Endothelial cell of umbilical vein (primary cell): Measurements from ENCODE around the gene CLIC3. TPM values are rescaled to one million over a fixed set of nuclear protein-coding genes. Genes with fewer than 3 reads are reported as not detected.

Experiments
- BruUV-seq: library from RNA; stranded (reverse); fragments of 400-500 nt; replicated peaks from 2 replicates; lab custom pipeline; 2021; lab: Mats Ljungman, UMichigan
- CTCF ChIA-PET: fragments of 300-600, 350-600 bp; sonication (Branson Sonifier 250); formaldehyde crosslinking; loops from one replicate; lab custom pipeline; 2021; ENCODE audit warnings: antibody characterized with exemption, inconsistent platforms; lab: Charles Lee
- POLR2A ChIA-PET: fragments of 300-600, 350-600 bp; sonication (Branson Sonifier 250); formaldehyde crosslinking; loops from one replicate; lab custom pipeline; 2021; ENCODE audit warnings: antibody characterized with exemption, inconsistent platforms; lab: Charles Lee
- DNase-seq: peaks from one replicate; pipeline ENCODE4 v3.0.0-alpha.2; 2011; ENCODE audit warnings: low read depth, low spot score
- FAIRE-seq: peaks from 2 replicates; lab custom pipeline; 2011; peaks lifted over from hg19 to GRCh38; lab: Jason Lieb, UNC
- H2AFZ ChIP-seq: 2 replicates; pipeline ENCODE4 v1.6.0; 2012; ENCODE audit warnings: low read depth, low read length, control low read depth, inconsistent platforms
- H3K27ac ChIP-seq: 2 replicates; pipeline ENCODE4 v1.5.1; 2011; ENCODE audit warnings: low read depth, mild to moderate bottlenecking, control low read depth, low read length, moderate library complexity; ENCODE audit not compliant: insufficient read depth
- H3K27me3 ChIP-seq, 2 experiments: 2 replicates each; pipeline versions ENCODE4 v1.6.0 to v1.6.1; 2011; ENCODE audit warnings: low read length in 2 of 2, mixed read lengths in 1 of 2; ENCODE audit not compliant: control insufficient read depth in 2 of 2, insufficient read depth in 2 of 2
- H3K36me3 ChIP-seq, 2 experiments: 2 replicates in 1 of 2; 3 replicates in 1 of 2; pipeline ENCODE4 v1.5.1; 2011; ENCODE audit warnings: low read length in 2 of 2, mild to moderate bottlenecking in 1 of 2, moderate library complexity in 1 of 2; ENCODE audit not compliant: control insufficient read depth in 2 of 2, insufficient read depth in 2 of 2; ENCODE audit errors: extremely low read depth in 1 of 2
- H3K4me1 ChIP-seq: 3 replicates; pipeline ENCODE4 v1.5.1; 2011; ENCODE audit warnings: mild to moderate bottlenecking, low read length; ENCODE audit not compliant: control insufficient read depth, insufficient read depth; ENCODE audit errors: extremely low read depth
- H3K4me2 ChIP-seq: 2 replicates; pipeline ENCODE4 v1.6.1; 2011; ENCODE audit warnings: low read length, control low read depth, mixed read lengths; ENCODE audit not compliant: insufficient read depth
- H3K4me3 ChIP-seq, 3 experiments: fragments of 200-600 bp in 1 of 3; sonication (generic), shearing (Covaris generic) in 1 of 3; replicated peaks in 1 of 3; 2 replicates each; pipeline ENCODE4 v1.5.1; 2011 to 2016; ENCODE audit warnings: control low read depth in 3 of 3, low read length in 3 of 3, mild to moderate bottlenecking in 2 of 3, inconsistent platforms in 1 of 3, low read depth in 1 of 3, moderate library complexity in 1 of 3; ENCODE audit not compliant: insufficient read depth in 1 of 3
- H3K79me2 ChIP-seq: 2 replicates; pipeline ENCODE4 v1.6.0; 2012; ENCODE audit warnings: low read length, inconsistent platforms; ENCODE audit not compliant: control insufficient read depth, insufficient read depth
- H3K9ac ChIP-seq: replicated peaks from 2 replicates; pipeline ENCODE3; 2011; ENCODE audit warnings: low read length, control low read depth; ENCODE audit not compliant: insufficient read depth; ENCODE audit errors: extremely low read depth
- H3K9me1 ChIP-seq: replicated peaks from 3 replicates; pipeline ENCODE4 v1.6.0; 2011; ENCODE audit warnings: mild to moderate bottlenecking, low read length; ENCODE audit not compliant: control insufficient read depth, insufficient read depth; ENCODE audit errors: extremely low read depth
- H3K9me3 ChIP-seq: replicated peaks from 2 replicates; pipeline ENCODE4 v1.5.1; 2012; ENCODE audit warnings: low read length, inconsistent platforms; ENCODE audit not compliant: control insufficient read depth, insufficient read depth
- H4K20me1 ChIP-seq: replicated peaks from 2 replicates; pipeline ENCODE3; 2011; ENCODE audit warnings: mild to moderate bottlenecking, low read length; ENCODE audit not compliant: control insufficient read depth, insufficient read depth; ENCODE audit errors: extremely low read depth
- EZH2 ChIP-seq: IDR thresholded peaks from 2 replicates; pipeline ENCODE4 v1.6.1; 2012; ENCODE audit warnings: borderline replicate concordance, low read depth, mild to moderate bottlenecking, moderate library complexity, low read length, inconsistent platforms; ENCODE audit not compliant: severe bottlenecking
- FOS ChIP-seq: IDR thresholded peaks from 2 replicates; pipeline ENCODE4 v1.6.1; 2011; ENCODE audit warnings: mild to moderate bottlenecking, low read length, moderate library complexity, borderline replicate concordance; ENCODE audit not compliant: insufficient read depth
- GATA2 ChIP-seq: IDR thresholded peaks from 2 replicates; pipeline ENCODE4 v1.7.0; 2011; ENCODE audit warnings: low read depth, mild to moderate bottlenecking, moderate library complexity, mixed read lengths, low read length; ENCODE audit not compliant: insufficient read length, insufficient read depth
- JUN ChIP-seq: IDR thresholded peaks from 2 replicates; pipeline ENCODE4 v1.6.1; 2011; ENCODE audit warnings: borderline replicate concordance, low read depth; ENCODE audit not compliant: insufficient read length, insufficient read depth
- MYC ChIP-seq: IDR thresholded peaks from one replicate; pipeline ENCODE4 v1.6.1; 2011; ENCODE audit warnings: mild to moderate bottlenecking, low read depth, low read length
- POLR2A ChIP-seq: IDR thresholded peaks from 2 replicates; pipeline ENCODE4 v1.6.1; 2012; ENCODE audit warnings: low read depth, mild to moderate bottlenecking, control low read depth, low read length
- POLR2AphosphoS5 ChIP-seq: IDR thresholded peaks from 2 replicates; pipeline ENCODE4 v1.6.1; 2012; ENCODE audit warnings: low read depth, mild to moderate bottlenecking, control low read depth, low read length, moderate library complexity; ENCODE audit not compliant: insufficient read depth
- dilution Hi-C: fragments of 300-500 bp; cut with MboI; formaldehyde crosslinking; loops from one replicate; pipeline ENCODE4 v1.15.0; 2019; ENCODE audit warnings: low sequenced_read_pairs; ENCODE audit not compliant: extremely low pct_ligation_motif_present
- intact Hi-C: fragments of 100-400 bp; cut with micrococcal nuclease; formaldehyde crosslinking; loops from one replicate; pipeline ENCODE4 v1.10.0; 2022
- polyA plus RNA-seq, 4 experiments: library from polyadenylated mRNA; depleted of rRNA in 3 of 4; stranded (reverse) in 3 of 4; unstranded in 1 of 4; fragments of >200 nt; gene quantifications; 2 replicates each; pipeline versions ENCODE4 v1.2.1 to v1.2.3, GENCODE V29; 2011 to 2012; ENCODE audit warnings: missing spikeins in 1 of 4
- total RNA-seq: library from RNA; stranded (reverse); gene quantifications from 2 replicates; pipeline ENCODE4 v1.2.3, GENCODE V29; 2021
- TF ChIP-seq, protein P1 (sequence below): IDR thresholded peaks from 2 replicates; pipeline ENCODE4 v1.6.1; 2011; ENCODE audit not compliant: insufficient read depth, insufficient read length
- TF ChIP-seq, protein P2 (sequence below), 2 donors: IDR thresholded peaks; 1 replicate in 1 of 2; 2 replicates in 1 of 2; pipeline ENCODE4 v1.5.1; 2011; ENCODE audit warnings: low read length in 2 of 2, mild to moderate bottlenecking in 2 of 2, moderate library complexity in 2 of 2, control low read depth in 1 of 2, inconsistent platforms in 1 of 2, low read depth in 1 of 2; ENCODE audit not compliant: insufficient read depth in 1 of 2; ENCODE audit errors: extremely low read depth in 1 of 2

CLIC3 gene
- total and polyA plus RNA-seq, 2 donors (not counting 3 experiments of a cell fraction or from before 2014, with no cell fraction given): 2.3 TPM; not detected in 1

DNA sequence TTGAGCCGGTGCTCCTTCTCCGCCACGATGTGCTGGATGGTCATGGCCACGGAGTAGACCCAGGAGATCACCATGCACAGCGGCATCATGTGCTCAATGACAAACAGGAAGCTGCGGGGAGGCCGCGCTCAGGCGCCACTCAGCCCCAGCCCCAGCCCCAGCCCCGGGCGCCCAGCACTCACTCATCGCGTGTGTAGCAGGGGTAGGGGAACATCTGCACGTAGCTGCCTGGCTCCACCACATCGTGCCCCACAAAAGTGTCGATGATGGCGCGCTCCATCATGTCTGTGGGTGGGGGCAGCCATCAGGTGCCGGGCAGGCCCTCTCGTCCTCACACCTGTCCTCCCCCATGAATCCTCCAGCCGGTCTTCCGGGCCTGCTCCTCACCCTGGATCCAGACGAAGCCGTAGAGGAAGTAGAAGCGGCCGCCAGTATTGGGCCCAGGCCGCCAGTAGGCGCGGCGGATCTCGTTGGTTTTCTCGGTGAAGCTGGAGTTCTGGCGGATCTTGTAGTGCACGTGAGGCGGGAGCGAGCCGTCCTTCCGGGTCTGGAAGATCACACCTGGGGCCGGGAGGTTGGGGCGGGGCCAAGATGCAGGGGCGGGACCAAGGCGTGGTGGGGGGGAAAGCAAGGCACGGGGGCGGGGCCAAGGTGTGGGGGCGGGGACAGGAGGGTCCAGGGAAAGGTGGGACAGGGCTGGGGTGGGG lies 21.6 kb upstream of the CLIC3 start:
- TSS peak; percentile 9 for BruUV-seq
- TF ChIP-seq EZH2 (no peak), POLR2AphosphoS5 (no peak), GATA2 (no peak), JUN (no peak), POLR2A (no peak), MYC (no peak), FOS (no peak)
- TF ChIP-seq, protein P1, sequence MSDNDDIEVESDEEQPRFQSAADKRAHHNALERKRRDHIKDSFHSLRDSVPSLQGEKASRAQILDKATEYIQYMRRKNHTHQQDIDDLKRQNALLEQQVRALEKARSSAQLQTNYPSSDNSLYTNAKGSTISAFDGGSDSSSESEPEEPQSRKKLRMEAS: no peak
- TF ChIP-seq, protein P2, sequence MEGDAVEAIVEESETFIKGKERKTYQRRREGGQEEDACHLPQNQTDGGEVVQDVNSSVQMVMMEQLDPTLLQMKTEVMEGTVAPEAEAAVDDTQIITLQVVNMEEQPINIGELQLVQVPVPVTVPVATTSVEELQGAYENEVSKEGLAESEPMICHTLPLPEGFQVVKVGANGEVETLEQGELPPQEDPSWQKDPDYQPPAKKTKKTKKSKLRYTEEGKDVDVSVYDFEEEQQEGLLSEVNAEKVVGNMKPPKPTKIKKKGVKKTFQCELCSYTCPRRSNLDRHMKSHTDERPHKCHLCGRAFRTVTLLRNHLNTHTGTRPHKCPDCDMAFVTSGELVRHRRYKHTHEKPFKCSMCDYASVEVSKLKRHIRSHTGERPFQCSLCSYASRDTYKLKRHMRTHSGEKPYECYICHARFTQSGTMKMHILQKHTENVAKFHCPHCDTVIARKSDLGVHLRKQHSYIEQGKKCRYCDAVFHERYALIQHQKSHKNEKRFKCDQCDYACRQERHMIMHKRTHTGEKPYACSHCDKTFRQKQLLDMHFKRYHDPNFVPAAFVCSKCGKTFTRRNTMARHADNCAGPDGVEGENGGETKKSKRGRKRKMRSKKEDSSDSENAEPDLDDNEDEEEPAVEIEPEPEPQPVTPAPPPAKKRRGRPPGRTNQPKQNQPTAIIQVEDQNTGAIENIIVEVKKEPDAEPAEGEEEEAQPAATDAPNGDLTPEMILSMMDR (IDR thresholded peaks at IDR 0.05; ENCODE audit: extremely low read depth in 1 of 2, insufficient read depth in 1 of 2, low read depth in 1 of 2, low read length in 2 of 2): no peak
- H3K27ac ChIP-seq: no peak overlapping the region
- no peaks in the 10 kb centered on the region for H3K4me1 ChIP-seq
- no peak overlapping the region for H2AFZ ChIP-seq
- H3K36me3 ChIP-seq: no peaks in the 10 kb centered on the region
- DNase-seq (no peak), FAIRE-seq (no peak)
- no peak overlapping the region for H3K9ac ChIP-seq
- H3K4me3 ChIP-seq: no peak overlapping the region
- H3K4me2 ChIP-seq: no peak overlapping the region
- H3K9me3 ChIP-seq: no peaks in the 10 kb centered on the region
- no peaks in the 10 kb centered on the region for H3K79me2 ChIP-seq
- intact Hi-C loops (no loop called here), dilution Hi-C loops (no loop called here)
- CTCF ChIA-PET: interaction anchor here (1.2 to 1.6 kb wide), 2 partner anchors 11 to 70 kb away, joined by 3 to 5 read pairs; no protein-coding TSS in a partner anchor
- H4K20me1 ChIP-seq: no peaks in the 10 kb centered on the region
- H3K9me1 ChIP-seq: no peaks in the 10 kb centered on the region
- H3K27me3 ChIP-seq: no peaks in the 10 kb centered on the region
- POLR2A ChIA-PET: no interaction called here
